ENCODE results near the gene HNRNPC. TPM values are rescaled to one million over a fixed set of nuclear protein-coding genes. Genes with fewer than 3 reads are reported as not detected.

HNRNPC gene
- total RNA-seq, 1 experiment from 2014 or later: 843 TPM

DNA sequence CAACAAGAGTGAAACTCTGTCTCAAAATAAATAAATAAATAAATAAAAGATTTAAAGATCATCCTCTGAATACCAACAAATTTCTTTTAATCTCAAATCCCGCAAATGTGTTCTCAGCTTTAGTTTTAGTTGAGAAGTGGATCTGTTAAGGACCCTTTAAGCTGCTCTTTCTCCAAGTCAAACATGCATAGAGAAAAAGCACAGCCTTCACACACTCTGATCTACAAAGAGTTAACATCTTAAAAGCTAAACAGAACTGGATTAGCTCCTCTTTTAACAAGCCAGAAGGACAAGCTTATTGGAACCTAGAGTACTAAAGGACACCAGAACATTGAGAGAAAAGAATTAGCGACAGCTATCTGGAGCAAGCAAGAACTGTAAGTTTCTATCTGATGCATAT, 10.5 kb upstream of the HNRNPC start, which contains the start of gene RPGRIP1 (continued):
- TF ChIP-seq, protein P1, sequence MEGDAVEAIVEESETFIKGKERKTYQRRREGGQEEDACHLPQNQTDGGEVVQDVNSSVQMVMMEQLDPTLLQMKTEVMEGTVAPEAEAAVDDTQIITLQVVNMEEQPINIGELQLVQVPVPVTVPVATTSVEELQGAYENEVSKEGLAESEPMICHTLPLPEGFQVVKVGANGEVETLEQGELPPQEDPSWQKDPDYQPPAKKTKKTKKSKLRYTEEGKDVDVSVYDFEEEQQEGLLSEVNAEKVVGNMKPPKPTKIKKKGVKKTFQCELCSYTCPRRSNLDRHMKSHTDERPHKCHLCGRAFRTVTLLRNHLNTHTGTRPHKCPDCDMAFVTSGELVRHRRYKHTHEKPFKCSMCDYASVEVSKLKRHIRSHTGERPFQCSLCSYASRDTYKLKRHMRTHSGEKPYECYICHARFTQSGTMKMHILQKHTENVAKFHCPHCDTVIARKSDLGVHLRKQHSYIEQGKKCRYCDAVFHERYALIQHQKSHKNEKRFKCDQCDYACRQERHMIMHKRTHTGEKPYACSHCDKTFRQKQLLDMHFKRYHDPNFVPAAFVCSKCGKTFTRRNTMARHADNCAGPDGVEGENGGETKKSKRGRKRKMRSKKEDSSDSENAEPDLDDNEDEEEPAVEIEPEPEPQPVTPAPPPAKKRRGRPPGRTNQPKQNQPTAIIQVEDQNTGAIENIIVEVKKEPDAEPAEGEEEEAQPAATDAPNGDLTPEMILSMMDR (IDR thresholded peaks at IDR 0.05 in 2 of 3, conservative IDR thresholded peaks at IDR 0.05 in 1 of 3; ENCODE audit: borderline replicate concordance in 1 of 3, insufficient read depth in 1 of 3, low read depth in 2 of 3, low read length in 2 of 3): no peak
- TF ChIP-seq ZFX (IDR thresholded peaks at IDR 0.05): no peak
- TF ChIP-seq, protein P2, sequence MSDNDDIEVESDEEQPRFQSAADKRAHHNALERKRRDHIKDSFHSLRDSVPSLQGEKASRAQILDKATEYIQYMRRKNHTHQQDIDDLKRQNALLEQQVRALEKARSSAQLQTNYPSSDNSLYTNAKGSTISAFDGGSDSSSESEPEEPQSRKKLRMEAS (IDR thresholded peaks at IDR 0.05): no peak

DNA sequence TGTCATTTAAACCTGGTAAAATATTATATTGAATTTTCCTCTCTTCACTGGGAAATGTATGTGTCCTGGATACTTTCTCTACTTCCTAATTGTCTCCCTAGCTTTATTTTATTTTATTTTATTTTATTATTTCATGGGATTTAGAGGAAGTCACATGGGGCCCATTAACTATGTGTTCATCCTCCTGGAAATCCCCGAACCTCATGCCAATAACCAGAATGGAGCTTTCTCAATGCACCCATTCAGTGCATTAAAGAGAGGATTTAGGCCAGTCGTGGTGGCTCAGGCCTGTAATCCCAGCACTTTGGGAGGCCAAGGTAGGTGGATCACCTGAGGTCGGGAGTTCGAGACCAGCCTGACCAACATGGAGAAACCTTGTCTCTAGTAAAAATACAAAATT, 9.4 kb upstream of the HNRNPC start:
- H4K20me1 ChIP-seq (ENCODE audit: insufficient read depth): no peaks in the 10 kb centered on the region
- no peak for DNase-seq (ENCODE audit: low read depth, low spot score)
- BruUV-seq (replicated peaks): no TSS peak
- ChIA-PET RAD21 (ENCODE audit: low non-redundant PET in 1 of 2, low total read pairs in 2 of 2, uncharacterized antibody in 2 of 2, unreplicated experiment in 2 of 2) (no interaction called here), CTCF (interaction anchor here (0.6 kb wide), 1 partner anchor 28 kb away, joined by 4 read pairs; no protein-coding TSS in a partner anchor), POLR2A (interaction anchor here (0.7 to 1.1 kb wide), 2 partner anchors 13 to 35 kb away, joined by 3 to 4 read pairs; no protein-coding TSS in a partner anchor)
- ATAC-seq: no peak
- TF ChIP-seq, protein P2 (IDR thresholded peaks at IDR 0.05): no peak
- TF ChIP-seq TCF7L2 (IDR thresholded peaks at IDR 0.05; ENCODE audit: borderline replicate concordance, extremely low read depth, insufficient read depth, insufficient read length) (no peak), CEBPB (IDR thresholded peaks at IDR 0.05; ENCODE audit: low read depth) (no peak), POLR2AphosphoS5 (IDR thresholded peaks at IDR 0.05; ENCODE audit: low read depth, low read length) (no peak), EZH2 (IDR thresholded peaks at IDR 0.05) (no peak)
- no peaks in the 10 kb centered on the region for H3K9me2 ChIP-seq (ENCODE audit: insufficient read depth)
- H3K9ac ChIP-seq (ENCODE audit: low read length): no peak overlapping the region
- no peaks in the 10 kb centered on the region for H3K79me2 ChIP-seq (ENCODE audit: insufficient read depth, low read length)
- no peak overlapping the region for H2AFZ ChIP-seq (ENCODE audit: low read depth, low read length, poor library complexity, severe bottlenecking)
- no peak overlapping the region for H3K4me3 ChIP-seq (replicated peaks in 1 of 2; ENCODE audit: low read depth in 1 of 2, low read length in 2 of 2)
- H3K9me3 ChIP-seq (ENCODE audit: control insufficient read depth in 1 of 2, insufficient read depth in 1 of 2, low read depth in 1 of 2, low read length in 2 of 2): no peaks in the 10 kb centered on the region
- no peak overlapping the region for H3K27ac ChIP-seq (ENCODE audit: low read depth, low read length)
- no peaks in the 10 kb centered on the region for H3K27me3 ChIP-seq (ENCODE audit: insufficient read depth, low read length)
- H3K36me3 ChIP-seq (ENCODE audit: control insufficient read depth in 1 of 2, insufficient read depth in 2 of 2, low read length in 2 of 2): no peaks in the 10 kb centered on the region
- intact Hi-C loops (cut with micrococcal nuclease): no loop called here
- H3K4me1 ChIP-seq (ENCODE audit: control insufficient read depth in 1 of 2, insufficient read depth in 2 of 2, low read length in 2 of 2): peaks cover 0 to 14% of the 10 kb centered on the region in 2 experiments; a peak in 2 of 4 replicates
- H3K4me2 ChIP-seq (ENCODE audit: low read length): no peak overlapping the region

All from HCT116 (cell line).